Mononuclear cell (primary cell): ENCODE results near the gene ATP2C1. TPM values are rescaled to one million over a fixed set of nuclear protein-coding genes. Genes with fewer than 3 reads are reported as not detected.

Source experiments
- H3K27me3 ChIP-seq: 2 replicates; pipeline ENCODE4 v1.6.0; 2011; ENCODE audit warnings: low read length, control low read depth; ENCODE audit not compliant: insufficient read depth
- H3K4me1 ChIP-seq: 2 replicates; pipeline ENCODE4 v1.5.1; 2011; ENCODE audit warnings: mild to moderate bottlenecking, low read length, control low read depth; ENCODE audit not compliant: insufficient read depth
- H3K4me3 ChIP-seq: 2 replicates; pipeline ENCODE4 v1.5.1; 2011; ENCODE audit warnings: mild to moderate bottlenecking, low read length, moderate library complexity
- H3K9me3 ChIP-seq: 2 replicates; pipeline ENCODE4 v1.5.1; 2011; ENCODE audit warnings: low read depth, mild to moderate bottlenecking, control low read depth, low read length
- total RNA-seq: library from RNA; depleted of rRNA; stranded (reverse); fragments of >200 nt; gene quantifications from one replicate; pipeline ENCODE4 v1.2.3, GENCODE V29; 2012

The ATP2C1 gene
- total RNA-seq, 1 donor: 46.8 TPM

DNA sequence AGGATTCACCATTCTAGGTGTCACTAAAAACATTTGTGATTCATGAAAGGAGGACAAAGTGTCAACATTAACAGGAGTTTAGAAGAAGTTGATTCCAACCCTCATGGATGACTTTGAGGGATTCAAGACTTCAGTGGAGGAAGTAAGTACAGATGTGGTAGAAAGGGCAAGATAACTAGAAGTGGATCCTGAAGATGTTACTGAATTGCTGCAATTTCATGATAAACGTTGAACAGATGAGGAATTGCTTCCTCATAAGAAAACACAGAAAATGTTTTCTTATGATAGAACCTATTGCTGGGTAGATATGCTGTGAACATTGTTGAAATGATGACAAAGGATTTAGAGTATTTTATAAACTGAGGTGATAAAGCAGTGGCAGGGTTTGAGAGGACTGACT, 23.5 kb upstream of the ATP2C1 start:
- Histone ChIP-seq H3K27me3 (no peaks in the 10 kb centered on the region), H3K4me3 (no peak overlapping the region), H3K9me3 (no peaks in the 10 kb centered on the region)

GRCh38 chr3:130876594-130876993, 17.3 kb upstream of the ATP2C1 start:
- peaks cover 16% of the 10 kb centered on the region for H3K9me3 ChIP-seq
- H3K4me3 ChIP-seq: no peak overlapping the region
- H3K27me3 ChIP-seq: no peaks in the 10 kb centered on the region
- no peaks in the 10 kb centered on the region for H3K4me1 ChIP-seq

More for the DNA sequence above, 23.5 kb upstream of the ATP2C1 start:
- H3K4me1 ChIP-seq: no peaks in the 10 kb centered on the region

DNA sequence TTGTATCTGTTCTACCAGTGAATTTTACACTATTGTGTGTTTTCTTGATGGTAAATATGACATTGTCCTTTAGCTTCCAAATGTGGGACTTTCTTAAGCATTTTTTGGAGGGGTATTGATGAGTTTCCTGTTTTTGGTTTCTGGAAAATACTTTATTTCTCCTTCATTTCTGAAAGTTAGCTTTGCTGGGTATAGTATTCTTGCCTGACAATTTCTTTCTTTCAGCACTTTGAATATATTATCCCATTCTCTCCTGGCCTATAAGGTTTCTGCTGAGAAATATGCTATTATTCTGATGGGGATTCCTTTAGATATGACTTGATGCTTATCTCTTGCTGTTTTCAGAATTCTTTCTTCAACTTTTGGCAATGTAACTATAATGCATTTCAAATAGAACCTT, 15.4 kb upstream of the ATP2C1 start:
- Histone ChIP-seq H3K4me3 (no peak overlapping the region), H3K9me3 (peaks cover 16% of the 10 kb centered on the region), H3K27me3 (no peaks in the 10 kb centered on the region), H3K4me1 (no peaks in the 10 kb centered on the region)

GRCh38 chr3:130889416-130889946, 4.4 kb upstream of the ATP2C1 start:
- Histone ChIP-seq H3K27me3 (peaks cover 3% of the 10 kb centered on the region), H3K4me1 (peaks cover 3% of the 10 kb centered on the region), H3K4me3 (no peak overlapping the region), H3K9me3 (no peaks in the 10 kb centered on the region)

DNA sequence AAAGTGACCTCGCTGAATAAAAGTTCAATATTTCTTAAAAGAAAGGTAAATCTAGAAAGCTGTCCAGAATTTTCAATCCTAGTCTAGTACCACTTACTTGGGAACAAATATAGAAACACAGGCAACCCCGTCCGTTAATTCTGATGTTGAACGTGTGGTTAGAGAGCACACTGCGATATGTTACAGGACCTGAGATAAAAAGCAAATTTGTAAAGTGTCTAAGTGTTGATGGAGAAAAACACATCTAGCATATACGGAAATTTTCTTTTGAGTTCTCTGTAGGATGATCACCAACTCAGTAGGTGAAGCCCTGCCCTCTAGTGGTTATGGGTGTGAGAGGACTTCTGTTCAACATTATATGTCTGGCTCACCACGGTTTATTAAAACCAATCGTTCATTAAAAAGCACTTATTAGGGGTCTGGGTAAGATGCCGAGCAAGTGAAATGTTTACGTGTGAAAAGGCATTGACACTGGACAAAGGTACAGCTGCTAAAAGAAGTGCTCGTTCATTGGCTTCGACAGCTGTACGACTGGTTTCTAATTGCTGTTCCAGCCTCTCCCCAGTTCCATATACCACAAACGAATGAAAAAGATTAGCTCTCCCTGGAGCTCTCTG, 1.0 kb upstream of the ATP2C1 start:
- peaks cover 11% of the 10 kb centered on the region for H3K4me1 ChIP-seq
- no peaks in the 10 kb centered on the region for H3K27me3 ChIP-seq
- H3K4me3 ChIP-seq: peak overlapping the region; percentile 80
- no peaks in the 10 kb centered on the region for H3K9me3 ChIP-seq

DNA sequence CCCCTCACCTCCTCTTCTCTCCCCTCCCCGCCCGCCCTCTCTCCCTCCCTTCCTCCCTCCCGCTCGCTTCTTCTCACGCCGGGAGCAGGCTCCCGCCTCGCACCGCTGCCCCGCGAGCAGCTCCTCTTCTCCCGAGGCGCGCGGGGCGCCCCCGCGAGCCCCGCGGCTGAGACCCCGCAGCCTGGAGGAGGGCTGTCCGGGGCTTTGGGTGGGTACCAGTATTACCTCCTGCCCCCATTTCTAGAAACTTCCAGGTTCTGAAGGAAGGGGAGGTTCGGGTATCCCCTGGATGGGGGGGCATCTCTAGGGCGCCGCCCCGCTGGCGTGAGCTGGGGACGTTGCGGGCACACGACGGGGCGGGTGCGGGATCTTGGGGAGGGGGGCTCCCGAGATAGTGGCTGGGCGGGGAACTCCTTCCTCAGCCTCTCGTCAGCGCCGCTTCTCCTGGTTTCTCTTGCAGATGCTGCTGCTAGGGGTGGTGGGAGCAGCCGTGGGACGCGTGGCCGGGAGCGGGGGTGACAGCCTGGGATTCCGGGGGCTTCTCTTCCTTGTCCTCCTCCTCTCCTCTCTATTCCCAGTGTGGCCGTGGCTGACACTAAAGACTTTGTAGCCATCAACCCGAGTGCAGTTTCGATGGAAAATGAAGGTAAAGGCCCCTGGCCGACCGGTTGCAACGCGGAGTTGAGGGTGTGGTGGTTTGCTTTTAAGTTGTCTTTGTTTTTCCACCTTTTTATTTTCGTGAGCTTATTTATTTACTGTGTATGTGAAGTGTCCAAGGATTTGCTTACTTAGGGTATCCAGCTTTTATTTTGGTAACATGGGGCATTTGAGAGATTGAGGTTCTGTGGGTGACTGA, 474 bp downstream of the ATP2C1 start:
- Histone ChIP-seq H3K4me3 (peak overlapping the region; percentile 80), H3K27me3 (no peaks in the 10 kb centered on the region), H3K4me1 (peaks cover 11% of the 10 kb centered on the region)

DNA sequence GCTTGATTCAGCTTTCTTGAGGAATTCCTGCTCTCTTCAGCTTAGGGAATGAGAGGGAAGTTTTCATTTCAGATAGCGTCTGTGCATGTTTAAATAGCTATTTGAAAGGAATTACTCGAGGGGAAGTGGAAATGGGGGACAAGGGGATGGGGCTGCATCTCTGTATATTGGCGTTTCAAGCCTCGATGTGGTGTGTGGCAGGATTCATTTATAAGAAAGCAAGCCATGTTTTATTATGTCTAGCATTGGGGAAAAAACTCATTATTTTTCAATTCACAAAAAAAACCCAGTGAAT, 1.0 kb downstream of the ATP2C1 start:
- Histone ChIP-seq H3K27me3 (no peaks in the 10 kb centered on the region), H3K9me3 (no peaks in the 10 kb centered on the region), H3K4me1 (peaks cover 11% of the 10 kb centered on the region), H3K4me3 (peak overlapping the region; percentile 80)

More for the DNA sequence above, 474 bp downstream of the ATP2C1 start:
- no peaks in the 10 kb centered on the region for H3K9me3 ChIP-seq

- Histone ChIP-seq H3K27me3 (no peaks in the 10 kb centered on the region), H3K9me3 (no peaks in the 10 kb centered on the region), H3K4me1 (peaks cover 11% of the 10 kb centered on the region), H3K4me3 (no peak overlapping the region)
Observed at GRCh38 chr3:130895690-130896488, 2.0 kb downstream of the ATP2C1 start.

DNA sequence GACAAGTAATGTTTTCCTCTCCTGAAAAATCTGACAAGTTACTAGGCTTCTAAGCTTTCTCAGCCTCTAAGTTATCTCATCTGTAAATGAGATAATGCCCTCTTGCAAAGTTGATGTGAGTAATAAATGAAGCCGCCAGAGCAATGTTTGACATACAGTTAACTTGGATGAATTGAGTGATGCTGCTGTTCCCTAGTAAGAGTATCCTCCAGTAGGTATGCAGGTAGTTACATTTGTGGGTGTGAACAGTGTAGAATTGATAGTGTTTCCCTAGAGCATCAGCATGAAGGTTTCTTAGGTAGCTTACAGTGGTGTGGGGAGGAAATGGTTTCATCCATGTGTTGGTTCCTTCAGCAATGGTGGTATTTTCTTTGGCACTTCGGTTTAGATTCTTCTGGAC, 3.4 kb downstream of the ATP2C1 start:
- Histone ChIP-seq H3K4me1 (peaks cover 17% of the 10 kb centered on the region), H3K9me3 (no peaks in the 10 kb centered on the region), H3K4me3 (no peak overlapping the region), H3K27me3 (no peaks in the 10 kb centered on the region)

- Histone ChIP-seq H3K27me3 (no peaks in the 10 kb centered on the region), H3K9me3 (no peaks in the 10 kb centered on the region), H3K4me3 (no peak overlapping the region), H3K4me1 (peaks cover 13% of the 10 kb centered on the region)
Observed at GRCh38 chr3:130900959-130901358, 7.1 kb downstream of the ATP2C1 start.

DNA sequence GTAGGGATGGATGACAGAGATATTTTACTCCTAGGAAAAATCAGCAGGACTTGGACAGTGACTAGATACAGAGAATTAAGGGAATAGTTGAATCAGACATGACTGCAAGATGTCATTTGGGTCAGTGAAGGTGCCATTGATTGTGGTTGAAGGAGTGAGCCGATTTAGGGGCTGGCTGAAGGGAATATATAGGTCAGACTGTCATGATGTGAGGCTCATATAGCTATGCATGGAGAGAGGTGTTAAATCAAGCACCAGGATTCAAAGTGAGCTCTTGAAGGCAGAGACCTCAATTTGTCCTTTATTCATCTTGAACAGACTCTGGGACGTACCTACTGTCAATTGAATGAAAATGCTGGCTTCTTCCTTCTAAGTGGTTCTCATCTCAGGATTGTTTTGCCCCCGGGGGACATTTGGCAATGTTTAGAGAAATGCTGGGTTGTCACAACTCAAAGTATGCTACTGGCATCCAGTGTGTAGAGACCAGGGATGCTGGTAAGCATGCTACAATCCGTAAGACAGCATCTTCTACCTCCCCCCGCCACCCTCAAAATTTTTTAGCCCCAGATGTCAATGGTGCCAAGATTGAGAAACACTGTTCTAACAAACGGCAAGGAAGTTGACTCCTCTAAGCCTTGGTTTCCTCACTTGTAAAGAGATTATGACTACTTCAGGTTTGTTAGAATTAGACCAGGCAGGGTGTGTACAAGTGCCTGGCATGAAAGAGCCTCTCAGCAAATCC, 7.8 kb downstream of the ATP2C1 start:
- Histone ChIP-seq H3K27me3 (no peaks in the 10 kb centered on the region), H3K4me3 (no peak overlapping the region), H3K4me1 (peaks cover 13% of the 10 kb centered on the region)

GRCh38 chr3:130903412-130903908, 9.6 kb downstream of the ATP2C1 start:
- peaks cover 13% of the 10 kb centered on the region for H3K4me1 ChIP-seq
- H3K27me3 ChIP-seq: no peaks in the 10 kb centered on the region
- H3K9me3 ChIP-seq: no peaks in the 10 kb centered on the region
- no peak overlapping the region for H3K4me3 ChIP-seq

More for the DNA sequence above, 7.8 kb downstream of the ATP2C1 start:
- H3K9me3 ChIP-seq: no peaks in the 10 kb centered on the region

DNA sequence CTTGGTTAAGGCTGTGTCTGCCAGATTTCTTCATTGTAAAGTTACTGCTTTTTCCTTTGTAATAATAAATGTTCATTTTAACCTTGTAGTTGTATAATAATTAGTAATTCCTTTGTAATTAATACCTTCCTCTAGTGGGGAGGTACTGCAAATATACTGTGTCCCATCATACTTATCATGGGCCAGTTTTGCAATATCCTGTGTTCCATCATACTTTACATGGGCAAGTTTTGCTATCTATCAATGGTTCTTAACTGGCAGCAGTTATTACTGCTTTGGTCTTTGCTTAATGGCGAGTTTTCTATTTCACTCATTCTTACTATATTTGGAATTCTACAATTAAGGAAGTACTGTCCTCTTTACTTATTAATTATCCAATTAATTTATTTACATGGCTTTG, 10.6 kb downstream of the ATP2C1 start:
- peaks cover 13% of the 10 kb centered on the region for H3K4me1 ChIP-seq
- no peak overlapping the region for H3K4me3 ChIP-seq
- no peaks in the 10 kb centered on the region for H3K9me3 ChIP-seq
- no peaks in the 10 kb centered on the region for H3K27me3 ChIP-seq

- H3K4me1 ChIP-seq: peaks cover 13% of the 10 kb centered on the region
- no peaks in the 10 kb centered on the region for H3K27me3 ChIP-seq
- H3K4me3 ChIP-seq: no peak overlapping the region
- H3K9me3 ChIP-seq: no peaks in the 10 kb centered on the region
Observed at GRCh38 chr3:130905551-130905950, 11.7 kb downstream of the ATP2C1 start.
